Endothelial cell of umbilical vein (primary cell): ENCODE results near the gene VLDLR. TPM values are rescaled to one million over a fixed set of nuclear protein-coding genes. Genes with fewer than 3 reads are reported as not detected.

Source experiments
- BruUV-seq: library from RNA; stranded (reverse); fragments of 400-500 nt; replicated peaks from 2 replicates; lab custom pipeline; 2021; lab: Mats Ljungman, UMichigan
- CTCF ChIA-PET: fragments of 300-600, 350-600 bp; sonication (Branson Sonifier 250); formaldehyde crosslinking; loops from one replicate; lab custom pipeline; 2021; ENCODE audit warnings: antibody characterized with exemption, inconsistent platforms; lab: Charles Lee
- POLR2A ChIA-PET: fragments of 300-600, 350-600 bp; sonication (Branson Sonifier 250); formaldehyde crosslinking; loops from one replicate; lab custom pipeline; 2021; ENCODE audit warnings: antibody characterized with exemption, inconsistent platforms; lab: Charles Lee
- DNase-seq: peaks from one replicate; pipeline ENCODE4 v3.0.0-alpha.2; 2011; ENCODE audit warnings: low read depth, low spot score
- FAIRE-seq: peaks from 2 replicates; lab custom pipeline; 2011; peaks lifted over from hg19 to GRCh38; lab: Jason Lieb, UNC
- H2AFZ ChIP-seq: 2 replicates; pipeline ENCODE4 v1.6.0; 2012; ENCODE audit warnings: low read depth, low read length, control low read depth, inconsistent platforms
- H3K27ac ChIP-seq: 2 replicates; pipeline ENCODE4 v1.5.1; 2011; ENCODE audit warnings: low read depth, mild to moderate bottlenecking, control low read depth, low read length, moderate library complexity; ENCODE audit not compliant: insufficient read depth
- H3K27me3 ChIP-seq, 2 experiments: 2 replicates each; pipeline versions ENCODE4 v1.6.0 to v1.6.1; 2011; ENCODE audit warnings: low read length in 2 of 2, mixed read lengths in 1 of 2; ENCODE audit not compliant: control insufficient read depth in 2 of 2, insufficient read depth in 2 of 2
- H3K36me3 ChIP-seq, 2 experiments: 2 replicates in 1 of 2; 3 replicates in 1 of 2; pipeline ENCODE4 v1.5.1; 2011; ENCODE audit warnings: low read length in 2 of 2, mild to moderate bottlenecking in 1 of 2, moderate library complexity in 1 of 2; ENCODE audit not compliant: control insufficient read depth in 2 of 2, insufficient read depth in 2 of 2; ENCODE audit errors: extremely low read depth in 1 of 2
- H3K4me1 ChIP-seq: 3 replicates; pipeline ENCODE4 v1.5.1; 2011; ENCODE audit warnings: mild to moderate bottlenecking, low read length; ENCODE audit not compliant: control insufficient read depth, insufficient read depth; ENCODE audit errors: extremely low read depth
- H3K4me2 ChIP-seq: 2 replicates; pipeline ENCODE4 v1.6.1; 2011; ENCODE audit warnings: low read length, control low read depth, mixed read lengths; ENCODE audit not compliant: insufficient read depth
- H3K4me3 ChIP-seq, 3 experiments: fragments of 200-600 bp in 1 of 3; sonication (generic), shearing (Covaris generic) in 1 of 3; replicated peaks in 1 of 3; 2 replicates each; pipeline ENCODE4 v1.5.1; 2011 to 2016; ENCODE audit warnings: control low read depth in 3 of 3, low read length in 3 of 3, mild to moderate bottlenecking in 2 of 3, inconsistent platforms in 1 of 3, low read depth in 1 of 3, moderate library complexity in 1 of 3; ENCODE audit not compliant: insufficient read depth in 1 of 3
- H3K79me2 ChIP-seq: 2 replicates; pipeline ENCODE4 v1.6.0; 2012; ENCODE audit warnings: low read length, inconsistent platforms; ENCODE audit not compliant: control insufficient read depth, insufficient read depth
- H3K9ac ChIP-seq: replicated peaks from 2 replicates; pipeline ENCODE3; 2011; ENCODE audit warnings: low read length, control low read depth; ENCODE audit not compliant: insufficient read depth; ENCODE audit errors: extremely low read depth
- H3K9me1 ChIP-seq: replicated peaks from 3 replicates; pipeline ENCODE4 v1.6.0; 2011; ENCODE audit warnings: mild to moderate bottlenecking, low read length; ENCODE audit not compliant: control insufficient read depth, insufficient read depth; ENCODE audit errors: extremely low read depth
- H3K9me3 ChIP-seq: replicated peaks from 2 replicates; pipeline ENCODE4 v1.5.1; 2012; ENCODE audit warnings: low read length, inconsistent platforms; ENCODE audit not compliant: control insufficient read depth, insufficient read depth
- H4K20me1 ChIP-seq: replicated peaks from 2 replicates; pipeline ENCODE3; 2011; ENCODE audit warnings: mild to moderate bottlenecking, low read length; ENCODE audit not compliant: control insufficient read depth, insufficient read depth; ENCODE audit errors: extremely low read depth
- CTCF ChIP-seq, 2 donors: IDR thresholded peaks; 1 replicate in 1 of 2; 2 replicates in 1 of 2; pipeline ENCODE4 v1.5.1; 2011; ENCODE audit warnings: low read length in 2 of 2, mild to moderate bottlenecking in 2 of 2, moderate library complexity in 2 of 2, control low read depth in 1 of 2, inconsistent platforms in 1 of 2, low read depth in 1 of 2; ENCODE audit not compliant: insufficient read depth in 1 of 2; ENCODE audit errors: extremely low read depth in 1 of 2
- EZH2 ChIP-seq: IDR thresholded peaks from 2 replicates; pipeline ENCODE4 v1.6.1; 2012; ENCODE audit warnings: borderline replicate concordance, low read depth, mild to moderate bottlenecking, moderate library complexity, low read length, inconsistent platforms; ENCODE audit not compliant: severe bottlenecking
- FOS ChIP-seq: IDR thresholded peaks from 2 replicates; pipeline ENCODE4 v1.6.1; 2011; ENCODE audit warnings: mild to moderate bottlenecking, low read length, moderate library complexity, borderline replicate concordance; ENCODE audit not compliant: insufficient read depth
- GATA2 ChIP-seq: IDR thresholded peaks from 2 replicates; pipeline ENCODE4 v1.7.0; 2011; ENCODE audit warnings: low read depth, mild to moderate bottlenecking, moderate library complexity, mixed read lengths, low read length; ENCODE audit not compliant: insufficient read length, insufficient read depth
- JUN ChIP-seq: IDR thresholded peaks from 2 replicates; pipeline ENCODE4 v1.6.1; 2011; ENCODE audit warnings: borderline replicate concordance, low read depth; ENCODE audit not compliant: insufficient read length, insufficient read depth
- MAX ChIP-seq: IDR thresholded peaks from 2 replicates; pipeline ENCODE4 v1.6.1; 2011; ENCODE audit not compliant: insufficient read depth, insufficient read length
- MYC ChIP-seq: IDR thresholded peaks from one replicate; pipeline ENCODE4 v1.6.1; 2011; ENCODE audit warnings: mild to moderate bottlenecking, low read depth, low read length
- POLR2A ChIP-seq: IDR thresholded peaks from 2 replicates; pipeline ENCODE4 v1.6.1; 2012; ENCODE audit warnings: low read depth, mild to moderate bottlenecking, control low read depth, low read length
- POLR2AphosphoS5 ChIP-seq: IDR thresholded peaks from 2 replicates; pipeline ENCODE4 v1.6.1; 2012; ENCODE audit warnings: low read depth, mild to moderate bottlenecking, control low read depth, low read length, moderate library complexity; ENCODE audit not compliant: insufficient read depth
- dilution Hi-C: fragments of 300-500 bp; cut with MboI; formaldehyde crosslinking; loops from one replicate; pipeline ENCODE4 v1.15.0; 2019; ENCODE audit warnings: low sequenced_read_pairs; ENCODE audit not compliant: extremely low pct_ligation_motif_present
- intact Hi-C: fragments of 100-400 bp; cut with micrococcal nuclease; formaldehyde crosslinking; loops from one replicate; pipeline ENCODE4 v1.10.0; 2022
- polyA plus RNA-seq, 4 experiments: library from polyadenylated mRNA; depleted of rRNA in 3 of 4; stranded (reverse) in 3 of 4; unstranded in 1 of 4; fragments of >200 nt; gene quantifications; 2 replicates each; pipeline versions ENCODE4 v1.2.1 to v1.2.3, GENCODE V29; 2011 to 2012; ENCODE audit warnings: missing spikeins in 1 of 4
- total RNA-seq: library from RNA; stranded (reverse); gene quantifications from 2 replicates; pipeline ENCODE4 v1.2.3, GENCODE V29; 2021

Gene VLDLR
- total and polyA plus RNA-seq, 2 donors (not counting 3 experiments of a cell fraction or from before 2014, with no cell fraction given) = 0.47 to 2.5 TPM

DNA sequence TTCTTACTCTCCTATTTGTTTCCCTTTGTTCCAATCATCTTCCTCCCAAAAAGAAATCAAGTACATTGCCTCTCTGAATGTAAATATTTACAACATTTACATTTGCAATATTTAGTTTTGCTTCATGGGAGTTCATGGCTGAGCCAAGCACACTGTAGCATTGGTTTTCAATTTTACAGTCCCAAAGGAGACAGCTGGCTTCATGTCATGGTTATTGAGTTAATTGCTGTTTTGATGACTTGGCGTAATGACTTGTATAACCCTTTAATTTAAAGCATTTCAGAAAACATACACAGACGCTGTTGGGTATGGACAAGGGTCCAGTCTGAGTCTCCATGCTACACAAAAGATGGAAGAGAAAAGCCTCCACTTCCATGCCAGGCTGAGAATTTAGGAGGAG is 25.6 kb upstream of the VLDLR start:
- no peak for DNase-seq

More for the DNA sequence above, 25.6 kb upstream of the VLDLR start:
- Histone ChIP-seq H3K27ac (no peak overlapping the region), H2AFZ (no peak overlapping the region), H3K9me1 (no peaks in the 10 kb centered on the region), H3K79me2 (no peaks in the 10 kb centered on the region), H3K4me2 (no peak overlapping the region), H3K9me3 (no peaks in the 10 kb centered on the region), H4K20me1 (no peaks in the 10 kb centered on the region), H3K4me3 (no peak overlapping the region), H3K9ac (no peak overlapping the region), H3K36me3 (no peaks in the 10 kb centered on the region), H3K27me3 (peaks cover 2% of the 10 kb centered on the region in 2 experiments), H3K4me1 (no peaks in the 10 kb centered on the region)
- ChIA-PET POLR2A (no interaction called here), CTCF (no interaction called here)
- no peak for TF ChIP-seq JUN
- TF ChIP-seq FOS = no peak
- no peak for TF ChIP-seq POLR2AphosphoS5
- TF ChIP-seq GATA2 = no peak
- no peak for TF ChIP-seq POLR2A
- TF ChIP-seq EZH2 = no peak
- TF ChIP-seq MYC = no peak
- TF ChIP-seq MAX = no peak
- TF ChIP-seq CTCF (IDR thresholded peaks at IDR 0.05; ENCODE audit: extremely low read depth in 1 of 2, insufficient read depth in 1 of 2, low read depth in 1 of 2, low read length in 2 of 2) = no peak
- FAIRE-seq = no peak
- BruUV-seq = no TSS peak
- intact Hi-C loops = no loop called here
- dilution Hi-C loops = no loop called here
